Esophagus (tissue), 2 donors: ENCODE data around the gene PSMD5. TPM values are rescaled to one million over a fixed set of nuclear protein-coding genes. Genes with fewer than 3 reads are reported as not detected.

Experiments
- H3K27ac ChIP-seq, 2 donors: one replicate each; pipeline ENCODE4 v1.5.1; 2013; ENCODE audit warnings: low read depth in 2 of 2, mild to moderate bottlenecking in 2 of 2, inconsistent platforms in 1 of 2, low read length in 1 of 2, moderate library complexity in 1 of 2
- H3K27me3 ChIP-seq, 2 donors: one replicate each; pipeline ENCODE4 v1.6.1; 2013; ENCODE audit warnings: low read length in 2 of 2, control low read depth in 1 of 2, mild to moderate bottlenecking in 1 of 2; ENCODE audit not compliant: insufficient read depth in 2 of 2, control insufficient read depth in 1 of 2
- H3K36me3 ChIP-seq, 2 donors: one replicate each; pipeline ENCODE4 v1.6.1; 2013; ENCODE audit warnings: low read length in 1 of 2; ENCODE audit not compliant: control insufficient read depth in 2 of 2, insufficient read depth in 2 of 2
- H3K4me1 ChIP-seq, 2 donors: one replicate each; pipeline ENCODE4 v1.6.1; 2013; ENCODE audit warnings: low read length in 1 of 2; ENCODE audit not compliant: control insufficient read depth in 2 of 2, insufficient read depth in 2 of 2
- H3K4me3 ChIP-seq, 2 donors: one replicate each; pipeline ENCODE4 v1.5.1; 2013; ENCODE audit warnings: low read length in 2 of 2, mild to moderate bottlenecking in 2 of 2, low read depth in 1 of 2, moderate library complexity in 1 of 2
- H3K9me3 ChIP-seq, 2 donors: one replicate each; pipeline ENCODE4 v1.6.1; 2013; ENCODE audit warnings: mild to moderate bottlenecking in 2 of 2, low read depth in 1 of 2, low read length in 1 of 2, moderate library complexity in 1 of 2; ENCODE audit not compliant: control insufficient read depth in 2 of 2, insufficient read depth in 1 of 2
- WGBS, 2 donors: extraction: QIAGEN DNeasy Blood & Tissue Kit; methylation state at CpG; one replicate each; pipeline ENCODE4 v1.1.7; 2013; 5-methylcytosine and 5-hydroxymethylcytosine counted together
- polyA plus RNA-seq, 2 donors: library from polyadenylated mRNA; stranded (reverse); fragments of 200-250 nt; gene quantifications; one replicate each; pipeline ENCODE4 v1.2.3, GENCODE V29; 2013
- donor health status: healthy with polysubstance abuse.
- donor health status: Bipolar disorder and iron deficiency.

The PSMD5 gene
- polyA plus RNA-seq, 2 donors, result 12.1 to 15.8 TPM

GRCh38 chr9:120859361-120859760, 16.6 kb upstream of the PSMD5 start:
- WGBS, 2 donors, result 74% methylated on average over 6 of the region's 6 CpGs
- Histone ChIP-seq H3K4me3 (no peak overlapping the region), H3K4me1 (no peaks in the 10 kb centered on the region), H3K9me3 (no peaks in the 10 kb centered on the region), H3K36me3 (peaks cover 27 to 38% of the 10 kb centered on the region in 2 donors), H3K27me3 (no peaks in the 10 kb centered on the region), H3K27ac (no peak overlapping the region)

- Histone ChIP-seq H3K27ac (no peak overlapping the region), H3K9me3 (no peaks in the 10 kb centered on the region), H3K4me1 (no peaks in the 10 kb centered on the region), H3K4me3 (no peak overlapping the region), H3K27me3 (no peaks in the 10 kb centered on the region), H3K36me3 (peaks cover 20 to 33% of the 10 kb centered on the region in 2 donors)
- 88 to 92% methylated on average over 11 of the region's 11 CpGs for WGBS, 2 donors
Measured at GRCh38 chr9:120857902-120858301, 15.2 kb upstream of the PSMD5 start.

GRCh38 chr9:120857481-120857880, 14.8 kb upstream of the PSMD5 start:
- H3K36me3 ChIP-seq, result peaks cover 16 to 31% of the 10 kb centered on the region in 2 donors
- H3K9me3 ChIP-seq, result no peaks in the 10 kb centered on the region
- no peaks in the 10 kb centered on the region for H3K4me1 ChIP-seq
- WGBS, 2 donors, result 75 to 77% methylated on average over 6 to 7 of the region's 7 CpGs
- H3K4me3 ChIP-seq, result no peak overlapping the region
- no peaks in the 10 kb centered on the region for H3K27me3 ChIP-seq
- no peak overlapping the region for H3K27ac ChIP-seq

- H3K9me3 ChIP-seq, result no peaks in the 10 kb centered on the region
- 68 to 69% methylated on average over 4 of the region's 4 CpGs for WGBS, 2 donors
- peaks cover 9 to 26% of the 10 kb centered on the region in 2 donors for H3K36me3 ChIP-seq
- no peak overlapping the region for H3K4me3 ChIP-seq
- no peaks in the 10 kb centered on the region for H3K4me1 ChIP-seq
- no peaks in the 10 kb centered on the region for H3K27me3 ChIP-seq
- no peak overlapping the region for H3K27ac ChIP-seq
Measured at GRCh38 chr9:120856700-120857099, 14.0 kb upstream of the PSMD5 start.

GRCh38 chr9:120855827-120856670, 13.3 kb upstream of the PSMD5 start:
- Histone ChIP-seq H3K27me3 (no peaks in the 10 kb centered on the region), H3K4me3 (no peak overlapping the region), H3K36me3 (peaks cover 9 to 29% of the 10 kb centered on the region in 2 donors), H3K9me3 (no peaks in the 10 kb centered on the region), H3K27ac (no peak overlapping the region), H3K4me1 (no peaks in the 10 kb centered on the region)
- WGBS, 2 donors, result 93 to 94% methylated on average over 7 of the region's 7 CpGs

GRCh38 chr9:120854596-120855327, 12.0 kb upstream of the PSMD5 start:
- no peaks in the 10 kb centered on the region for H3K9me3 ChIP-seq
- no peaks in the 10 kb centered on the region for H3K4me1 ChIP-seq
- peaks cover 9 to 19% of the 10 kb centered on the region in 2 donors for H3K36me3 ChIP-seq
- H3K27ac ChIP-seq, result no peak overlapping the region
- no peaks in the 10 kb centered on the region for H3K27me3 ChIP-seq
- no peak overlapping the region for H3K4me3 ChIP-seq
- WGBS, 2 donors, result 80 to 84% methylated on average over 3 of the region's 3 CpGs

- no peak overlapping the region for H3K27ac ChIP-seq
- no peak overlapping the region for H3K4me3 ChIP-seq
- no peaks in the 10 kb centered on the region for H3K27me3 ChIP-seq
- no peaks in the 10 kb centered on the region for H3K4me1 ChIP-seq
- H3K9me3 ChIP-seq, result no peaks in the 10 kb centered on the region
- H3K36me3 ChIP-seq, result peaks cover 4 to 15% of the 10 kb centered on the region in 2 donors
- WGBS, 2 donors, result 79 to 90% methylated on average over 6 of the region's 6 CpGs
Measured at GRCh38 chr9:120853198-120853597, 10.5 kb upstream of the PSMD5 start.

GRCh38 chr9:120852240-120853010, 9.7 kb upstream of the PSMD5 start:
- no peak overlapping the region for H3K27ac ChIP-seq
- H3K27me3 ChIP-seq, result no peaks in the 10 kb centered on the region
- no peaks in the 10 kb centered on the region for H3K4me1 ChIP-seq
- H3K4me3 ChIP-seq, result no peak overlapping the region
- peaks cover 4 to 8% of the 10 kb centered on the region in 2 donors for H3K36me3 ChIP-seq
- WGBS, 2 donors, result 74 to 75% methylated on average over 5 of the region's 5 CpGs
- no peaks in the 10 kb centered on the region for H3K9me3 ChIP-seq

- Histone ChIP-seq H3K9me3 (no peaks in the 10 kb centered on the region), H3K36me3 (peaks cover 4 to 6% of the 10 kb centered on the region in 2 donors), H3K4me3 (no peak overlapping the region), H3K4me1 (no peaks in the 10 kb centered on the region), H3K27ac (no peak overlapping the region), H3K27me3 (no peaks in the 10 kb centered on the region)
- 98 to 100% methylated on average over 1 of the region's 1 CpG for WGBS, 2 donors
Measured at GRCh38 chr9:120851449-120851848, 8.7 kb upstream of the PSMD5 start.
